Effector memory CD8-positive, alpha-beta T cell (primary cell): ENCODE measurements around the gene SZT2.

Experiments used
- ATAC-seq: fragments of 150-1000 bp; cut with Tn5 transposase; replicated peaks from 2 replicates; pipeline ENCODE4 v1.10.0; 2021; ENCODE audit warnings: mild to moderate bottlenecking, moderate library complexity
- DNase-seq, 3 experiments: peaks; one replicate each; pipeline ENCODE4 v3.0.0; 2021
- H3K27ac Mint-ChIP-seq, 2 donors: one replicate each; pipeline ENCODE4 v1.8.0; 2022; ENCODE audit warnings: mild to moderate bottlenecking in 2 of 2, mixed read lengths in 2 of 2, moderate library complexity in 2 of 2
- H3K27me3 Mint-ChIP-seq, 2 donors: one replicate each; pipeline ENCODE4 v1.8.0; 2022; ENCODE audit warnings: mixed read lengths in 2 of 2
- H3K36me3 Mint-ChIP-seq: one replicate; pipeline ENCODE4 v1.8.0; 2022; ENCODE audit warnings: mild to moderate bottlenecking, moderate library complexity, mixed read lengths; ENCODE audit not compliant: insufficient read depth
- H3K4me1 Mint-ChIP-seq, 2 donors: one replicate each; pipeline ENCODE4 v1.8.0; 2022; ENCODE audit warnings: low read depth in 2 of 2, mixed read lengths in 2 of 2
- H3K4me3 Mint-ChIP-seq, 2 donors: one replicate each; pipeline ENCODE4 v1.8.0; 2022; ENCODE audit warnings: mild to moderate bottlenecking in 2 of 2, mixed read lengths in 2 of 2, moderate library complexity in 2 of 2
- H3K9me3 Mint-ChIP-seq, 2 donors: one replicate each; pipeline ENCODE4 v1.8.0; 2022; ENCODE audit warnings: mixed read lengths in 2 of 2
- total RNA-seq, 9 experiments: gene quantifications; one replicate each; lab custom pipeline; 2026; lab: John Stamatoyannopoulos, UW

Gene SZT2
- total RNA-seq = 107 to 351 (median 195) reads per million in 9 experiments

- peaks cover 31 to 41% of the 10 kb centered on the region in 2 donors for H3K4me1 Mint-ChIP-seq
- H3K4me3 Mint-ChIP-seq = peak within 1 kb of the TSS; percentile 99
- no peaks in the 10 kb centered on the region for H3K9me3 Mint-ChIP-seq
- peaks cover 40% of the 10 kb centered on the region for H3K36me3 Mint-ChIP-seq
- ATAC-seq (peak; percentile 96), DNase-seq (peak; percentile 89 to 93 (median 90))
- H3K27me3 Mint-ChIP-seq = no peaks in the 10 kb centered on the region
- H3K27ac Mint-ChIP-seq = peak within 1 kb of the TSS; percentile 98
Observed at GRCh38 chr1:43389326-43390313, at the start of gene SZT2, which contains the start of gene MED8. Gene SZT2, plus strand, starts transcription at chr1:43389899. Its CDS starts 70 bp downstream, at chr1:43389969. Gene MED8, minus strand, starts transcription at chr1:43389800. Its CDS starts 36 bp downstream, at chr1:43389764.

- Mint-ChIP-seq H3K9me3 (no peaks in the 10 kb centered on the region), H3K4me3 (no peak overlapping the region), H3K27me3 (no peaks in the 10 kb centered on the region), H3K36me3 (no peaks in the 10 kb centered on the region), H3K27ac (no peak overlapping the region), H3K4me1 (no peaks in the 10 kb centered on the region)
- DNase-seq (no peak), ATAC-seq (no peak)
Observed at GRCh38 chr1:43340559-43340958, 49.1 kb upstream of the SZT2 start.

- H3K27me3 Mint-ChIP-seq = no peaks in the 10 kb centered on the region
- H3K4me1 Mint-ChIP-seq = peaks cover 2 to 4% of the 10 kb centered on the region in 2 donors
- no peaks in the 10 kb centered on the region for H3K9me3 Mint-ChIP-seq
- no peak overlapping the region for H3K27ac Mint-ChIP-seq
- ATAC-seq (no peak), DNase-seq (no peak)
- H3K36me3 Mint-ChIP-seq = peaks cover 5% of the 10 kb centered on the region
- no peak overlapping the region for H3K4me3 Mint-ChIP-seq
Observed at GRCh38 chr1:43344267-43344850, 45.3 kb upstream of the SZT2 start.

- H3K27ac Mint-ChIP-seq = no peak overlapping the region
- H3K9me3 Mint-ChIP-seq = no peaks in the 10 kb centered on the region
- ATAC-seq (no peak), DNase-seq (no peak)
- H3K4me1 Mint-ChIP-seq = peaks cover 7 to 10% of the 10 kb centered on the region in 2 donors
- H3K27me3 Mint-ChIP-seq = no peaks in the 10 kb centered on the region
- peaks cover 6% of the 10 kb centered on the region for H3K36me3 Mint-ChIP-seq
- H3K4me3 Mint-ChIP-seq = no peak overlapping the region
Observed at GRCh38 chr1:43345120-43345519, 44.6 kb upstream of the SZT2 start.

GRCh38 chr1:43346636-43347035, 43.1 kb upstream of the SZT2 start:
- Mint-ChIP-seq H3K4me3 (no peak overlapping the region), H3K9me3 (no peaks in the 10 kb centered on the region), H3K27ac (no peak overlapping the region), H3K36me3 (peaks cover 6% of the 10 kb centered on the region), H3K27me3 (no peaks in the 10 kb centered on the region), H3K4me1 (peaks cover 7 to 10% of the 10 kb centered on the region in 2 donors)
- no peak for ATAC-seq
- no peak for DNase-seq

- no peaks in the 10 kb centered on the region for H3K27me3 Mint-ChIP-seq
- H3K4me3 Mint-ChIP-seq = peak overlapping the region in 1 of 2 donors; percentile 67
- DNase-seq = no peak
- H3K27ac Mint-ChIP-seq = no peak overlapping the region
- no peaks in the 10 kb centered on the region for H3K9me3 Mint-ChIP-seq
- peaks cover 6% of the 10 kb centered on the region for H3K36me3 Mint-ChIP-seq
- ATAC-seq = no peak
- H3K4me1 Mint-ChIP-seq = peaks cover 7 to 10% of the 10 kb centered on the region in 2 donors
Observed at GRCh38 chr1:43348343-43348808, 41.3 kb upstream of the SZT2 start.

GRCh38 chr1:43348809-43349593, 40.7 kb upstream of the SZT2 start:
- Mint-ChIP-seq H3K4me3 (peak overlapping the region; percentile 49 to 67), H3K36me3 (peaks cover 6% of the 10 kb centered on the region), H3K4me1 (peaks cover 7 to 10% of the 10 kb centered on the region in 2 donors), H3K9me3 (no peaks in the 10 kb centered on the region), H3K27ac (peak overlapping the region; percentile 61 to 74), H3K27me3 (no peaks in the 10 kb centered on the region)
- peak; percentile 90 for ATAC-seq
- peak; percentile 55 to 77 (median 74) for DNase-seq

GRCh38 chr1:43349594-43350306, 39.9 kb upstream of the SZT2 start:
- Mint-ChIP-seq H3K4me3 (peak overlapping the region; percentile 49 to 67), H3K36me3 (peaks cover 6% of the 10 kb centered on the region), H3K27me3 (no peaks in the 10 kb centered on the region), H3K4me1 (peaks cover 7 to 12% of the 10 kb centered on the region in 2 donors), H3K27ac (peak overlapping the region; percentile 61 to 74), H3K9me3 (no peaks in the 10 kb centered on the region)
- ATAC-seq (no peak), DNase-seq (no peak)

GRCh38 chr1:43350976-43351375, 38.7 kb upstream of the SZT2 start:
- Mint-ChIP-seq H3K4me3 (no peak overlapping the region), H3K4me1 (peaks cover 7 to 12% of the 10 kb centered on the region in 2 donors), H3K9me3 (no peaks in the 10 kb centered on the region)

GRCh38 chr1:43351421-43352350, 38.0 kb upstream of the SZT2 start:
- Mint-ChIP-seq H3K4me3 (no peak overlapping the region), H3K4me1 (peaks cover 7 to 12% of the 10 kb centered on the region in 2 donors), H3K27ac (peak overlapping the region; percentile 57 to 66), H3K36me3 (peaks cover 6% of the 10 kb centered on the region), H3K9me3 (no peaks in the 10 kb centered on the region), H3K27me3 (no peaks in the 10 kb centered on the region)
- ATAC-seq (no peak), DNase-seq (no peak)

More at GRCh38 chr1:43350976-43351375, 38.7 kb upstream of the SZT2 start:
- Mint-ChIP-seq H3K27me3 (no peaks in the 10 kb centered on the region), H3K36me3 (peaks cover 6% of the 10 kb centered on the region), H3K27ac (peak overlapping the region in 1 of 2 donors; percentile 7)
- DNase-seq (no peak), ATAC-seq (no peak)

GRCh38 chr1:43352351-43352705, 37.4 kb upstream of the SZT2 start:
- ATAC-seq (no peak), DNase-seq (no peak)
- Mint-ChIP-seq H3K27me3 (no peaks in the 10 kb centered on the region), H3K27ac (peak overlapping the region; percentile 57 to 66), H3K4me3 (no peak overlapping the region), H3K9me3 (no peaks in the 10 kb centered on the region), H3K4me1 (peaks cover 7 to 12% of the 10 kb centered on the region in 2 donors), H3K36me3 (peaks cover 6% of the 10 kb centered on the region)

GRCh38 chr1:43352881-43353280, 36.8 kb upstream of the SZT2 start:
- Mint-ChIP-seq H3K27me3 (no peaks in the 10 kb centered on the region), H3K36me3 (peaks cover 6% of the 10 kb centered on the region), H3K27ac (peak overlapping the region in 1 of 2 donors; percentile 66), H3K4me3 (no peak overlapping the region), H3K4me1 (peaks cover 8 to 13% of the 10 kb centered on the region in 2 donors), H3K9me3 (no peaks in the 10 kb centered on the region)
- ATAC-seq (no peak), DNase-seq (no peak)
